H54 (cell line): ENCODE measurements around the gene CDC40.
"Not testable (repeated sequence)": the region's sequence is repeated elsewhere in the genome, so short reads cannot be mapped to it uniquely, and the experiment has no call there.

Experiments used
- DNase-seq: peaks from one replicate; pipeline ENCODE4 v3.0.0; 2011; ENCODE audit warnings: low spot score, mixed read lengths; ENCODE audit not compliant: insufficient read length
- FAIRE-seq: peaks from 3 replicates; lab custom pipeline; 2011; peaks lifted over from hg19 to GRCh38; lab: Jason Lieb, UNC
- POLR2A ChIP-seq: IDR thresholded peaks from 2 replicates; pipeline ENCODE4 v1.6.1; 2011; ENCODE audit warnings: low read depth, mild to moderate bottlenecking, low read length

Gene CDC40

DNA sequence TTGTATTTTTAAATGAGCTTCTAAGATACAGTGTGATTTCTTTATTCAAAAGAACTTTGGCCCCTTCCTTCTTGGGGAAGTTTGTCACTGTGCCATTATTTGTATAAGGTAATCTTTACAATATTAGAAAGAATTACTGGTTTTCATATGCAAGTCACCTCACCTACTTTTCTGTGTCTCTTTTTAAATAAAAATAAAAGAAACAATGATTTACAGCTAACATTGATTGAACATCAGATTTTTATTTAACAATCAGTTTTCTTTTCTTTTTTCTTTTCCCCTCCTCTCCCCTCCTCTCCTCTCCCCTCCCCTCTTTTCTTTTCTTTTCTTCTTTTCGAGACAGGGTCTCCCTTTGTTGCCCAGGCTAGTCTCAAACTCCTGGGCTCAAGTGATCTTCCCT is 46.0 kb downstream of the CDC40 start:
- FAIRE-seq (no peak), DNase-seq (no peak)
- TF ChIP-seq POLR2A: no peak

DNA sequence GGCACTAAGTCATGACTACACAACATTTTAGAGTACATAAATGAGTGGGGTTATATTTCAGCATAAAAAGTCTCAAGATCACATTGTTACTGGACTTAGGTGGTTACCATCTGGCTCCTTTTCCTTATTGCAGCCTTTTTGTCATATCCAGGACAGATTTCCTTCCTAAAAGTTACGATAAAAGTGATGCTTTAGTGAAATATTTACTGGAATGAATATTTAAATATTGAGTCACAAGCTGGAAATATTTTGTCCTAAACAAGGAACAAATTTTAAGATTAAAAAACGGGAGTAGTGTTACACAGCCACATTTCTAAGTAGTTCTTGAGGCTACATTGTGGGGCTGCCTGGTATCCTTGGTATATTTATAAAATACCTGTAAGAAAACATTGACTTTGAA is 52.2 kb downstream of the CDC40 start:
- FAIRE-seq: no peak

GRCh38 chr6:110233770-110234374 is 53.6 kb downstream of the CDC40 start:
- FAIRE-seq (no peak), DNase-seq (no peak)
- TF ChIP-seq POLR2A: no peak

More for the DNA sequence above, 52.2 kb downstream of the CDC40 start:
- no peak for DNase-seq
- no peak for TF ChIP-seq POLR2A

DNA sequence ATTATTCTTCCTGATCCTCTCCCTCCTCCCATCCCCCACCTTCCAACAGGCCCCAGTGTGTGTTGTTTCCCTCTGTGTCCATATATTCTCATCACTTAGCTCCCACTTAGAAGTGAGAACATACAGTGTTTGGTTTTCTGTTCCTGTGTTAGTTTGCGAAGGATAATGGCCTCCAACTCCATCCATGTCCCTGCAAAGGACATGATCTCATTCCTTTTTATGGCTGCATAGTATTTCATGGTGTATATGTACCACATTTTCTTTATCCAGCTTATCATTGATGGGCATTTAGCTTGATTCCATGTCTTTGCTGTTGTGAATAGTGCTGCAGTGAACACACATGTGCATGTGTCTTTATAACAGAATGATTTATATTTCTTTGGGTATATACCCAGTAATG is 55.8 kb downstream of the CDC40 start:
- FAIRE-seq, DNase-seq: not testable (repeated sequence)

GRCh38 chr6:110239526-110240274 is 59.5 kb downstream of the CDC40 start:
- FAIRE-seq (no peak), DNase-seq (no peak)
- TF ChIP-seq POLR2A: no peak

GRCh38 chr6:110244621-110245020 is 64.4 kb downstream of the CDC40 start:
- not testable (repeated sequence) for FAIRE-seq, DNase-seq

DNA sequence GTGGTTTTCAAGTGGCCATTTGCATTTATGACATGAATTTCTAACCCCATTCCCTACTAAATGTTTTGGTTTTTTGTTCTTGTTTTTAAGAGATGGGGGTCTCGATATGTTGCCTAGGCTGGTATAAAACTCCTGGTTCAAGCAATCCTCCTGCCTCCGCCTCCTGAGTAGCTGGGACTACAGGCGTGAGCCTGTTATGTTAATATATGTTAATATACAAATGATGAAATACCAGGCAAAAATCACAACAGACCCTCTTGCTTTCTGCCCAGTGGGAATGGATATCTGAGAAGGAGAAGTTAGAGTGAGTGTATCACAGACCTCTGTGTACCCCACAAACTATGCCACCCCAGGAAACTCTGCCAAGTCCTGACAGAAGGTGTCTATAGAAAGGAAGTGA is 66.2 kb downstream of the CDC40 start:
- FAIRE-seq: no peak
- DNase-seq: no peak
- no peak for TF ChIP-seq POLR2A

DNA sequence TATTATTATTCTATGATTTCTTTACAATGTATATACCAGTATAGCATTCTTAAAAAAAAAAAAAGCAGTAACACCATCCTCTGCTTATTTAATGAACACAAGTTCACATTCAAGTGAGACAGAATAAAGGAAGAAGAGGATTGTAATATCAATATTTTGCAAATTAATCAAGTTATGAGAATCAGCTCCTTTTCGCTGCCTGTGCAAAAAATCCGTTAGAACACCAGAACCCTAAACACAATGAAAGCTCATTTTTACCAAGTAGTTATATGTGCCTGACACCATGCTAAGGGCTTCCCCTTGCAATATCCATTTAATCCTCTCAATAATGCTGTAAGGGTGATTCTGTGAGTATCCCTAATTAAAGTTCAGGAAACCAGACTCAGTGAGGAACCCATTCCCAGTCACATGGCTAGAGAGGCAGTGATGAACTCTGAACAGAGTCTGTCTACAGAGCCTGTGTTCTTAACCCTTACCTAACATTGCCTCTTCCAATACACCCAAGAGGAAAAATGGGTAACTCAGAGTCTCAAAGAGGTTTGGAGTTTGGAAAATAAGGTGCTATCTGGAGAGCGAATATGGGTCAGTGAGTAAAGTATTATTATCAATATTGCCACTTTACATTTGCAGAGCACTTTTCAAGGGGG is 66.8 kb downstream of the CDC40 start:
- no peak for TF ChIP-seq POLR2A
- FAIRE-seq: no peak

GRCh38 chr6:110250058-110250457 is 69.8 kb downstream of the CDC40 start:
- TF ChIP-seq POLR2A: no peak
- DNase-seq (no peak), FAIRE-seq (no peak)

More for the DNA sequence above, 66.8 kb downstream of the CDC40 start:
- no peak for DNase-seq

- no peak for FAIRE-seq
- no peak for TF ChIP-seq POLR2A
These were observed 70.6 kb downstream of the CDC40 start for GRCh38 chr6:110250838-110251237.

GRCh38 chr6:110255211-110255750 is 75.1 kb downstream of the CDC40 start:
- FAIRE-seq (no peak), DNase-seq (no peak)
- no peak for TF ChIP-seq POLR2A

More at GRCh38 chr6:110250838-110251237, 70.6 kb downstream of the CDC40 start:
- no peak for DNase-seq

GRCh38 chr6:110256366-110256765 is 76.1 kb downstream of the CDC40 start:
- DNase-seq (no peak), FAIRE-seq (no peak)
- TF ChIP-seq POLR2A: no peak

- no peak for TF ChIP-seq POLR2A
- FAIRE-seq (no peak), DNase-seq (no peak)
These were observed 85.0 kb downstream of the CDC40 start for GRCh38 chr6:110265273-110265672.

GRCh38 chr6:110266996-110267395 is 86.8 kb downstream of the CDC40 start:
- no peak for TF ChIP-seq POLR2A
- DNase-seq: no peak
- no peak for FAIRE-seq
